Right lobe of liver (tissue), 6 donors: ENCODE results near the gene PGAP6. TPM values are rescaled to one million over a fixed set of nuclear protein-coding genes. Genes with fewer than 3 reads are reported as not detected.
"Not testable (repeated sequence)": the region's sequence is repeated elsewhere in the genome, so short reads cannot be mapped to it uniquely, and the experiment has no call there.

ENCODE experiments used
- ATAC-seq, 4 donors: fragments of 200-7000 bp; cut with Tn5 transposase; one replicate each; pipeline ENCODE4 v1.9.1; 2020; ENCODE audit warnings: mild to moderate bottlenecking in 4 of 4, moderate library complexity in 4 of 4
- DNase-seq, 3 donors: peaks; one replicate each; pipeline ENCODE4 v3.0.0-alpha.2; 2020
- H3K27ac ChIP-seq, 3 donors: fragments of 200-600 bp; one replicate each; pipeline ENCODE4 v1.8.0; 2022
- H3K27me3 ChIP-seq, 2 donors: fragments of 200-600 bp; one replicate each; pipeline ENCODE4 v1.8.0; 2022
- H3K36me3 ChIP-seq, 4 donors: fragments of 200-600 bp; sonication (generic) in 1 of 4; one replicate each; pipeline versions ENCODE4 v1.5.1 to v1.8.0; 2017 to 2022; ENCODE audit warnings: control low read depth in 1 of 4
- H3K4me1 ChIP-seq, 4 donors: fragments of 200-600 bp; sonication (generic) in 1 of 4; one replicate each; pipeline versions ENCODE4 v1.5.1 to v1.8.0; 2017 to 2022; ENCODE audit warnings: control low read depth in 1 of 4
- H3K4me3 ChIP-seq, 3 donors: fragments of 200-600 bp; one replicate each; pipeline ENCODE4 v1.8.0; 2022
- H3K9me3 ChIP-seq, 4 donors: fragments of 200-600 bp; sonication (generic) in 1 of 4; one replicate each; pipeline versions ENCODE4 v1.5.1 to v1.8.0; 2017 to 2022; ENCODE audit warnings: control low read depth in 1 of 4
- CTCF ChIP-seq, 4 donors: fragments of 200-600 bp in 3 of 4; fragments of 450-650 bp in 1 of 4; IDR thresholded peaks; one replicate each; pipeline versions ENCODE4 v1.5.1 to v1.8.0; 2016 to 2022; ENCODE audit warnings: antibody characterized with exemption in 4 of 4, mild to moderate bottlenecking in 2 of 4
- POLR2A ChIP-seq: fragments of 450-650 bp; IDR thresholded peaks from one replicate; pipeline ENCODE4 v1.6.1; 2017; ENCODE audit warnings: antibody characterized with exemption, mild to moderate bottlenecking
- WGBS: methylation state at CpG from one replicate; pipeline ENCODE4 v1.1.6; 2018; ENCODE audit warnings: low coverage, low lambda C conversion rate; ENCODE audit not compliant: insufficient coverage; ENCODE audit errors: missing lambda C conversion rate; 5-methylcytosine and 5-hydroxymethylcytosine counted together
- intact Hi-C, 2 donors: fragments of 100-400 bp; cut with DNase I; formaldehyde crosslinking; loops; one replicate each; pipeline versions ENCODE4 v1.11.2 to v1.14.1; 2022
- total RNA-seq, 6 experiments: library from RNA; depleted of rRNA in 2 of 6; stranded (reverse); fragments of >200 nt in 2 of 6; fragmentation: NEBNext Ultra II Directional in 3 of 6; extraction: Animal tissue kit (Norgen Biotek cat#: 25700) in 3 of 6; gene quantifications; one replicate each; pipeline versions ENCODE4 v1.1.0 to v1.2.4, GENCODE V29; 2016 to 2023
- donor health status: DM: no; HTN: yes; CAD: no.
- donor health status: DM: no; HTN: no; CAD: no.
- donor health status: DM: no; HTN: no; CAD: no.
- donor health status: DM: no; HTN: yes; CAD: no.
- donor health status: DM: no; HTN: yes; CAD: no.

The PGAP6 gene
- total RNA-seq, 6 experiments from 2014 or later: 24.3 to 44.6 (median 28.0) TPM

- Histone ChIP-seq H3K4me3 (no peak overlapping the region), H3K4me1 (peaks cover 0 to 8% (median 0%) of the 10 kb centered on the region in 4 donors), H3K9me3 (no peaks in the 10 kb centered on the region), H3K27ac (no peak overlapping the region), H3K27me3 (no peaks in the 10 kb centered on the region), H3K36me3 (peaks cover 0 to 15% (median 0%) of the 10 kb centered on the region in 4 donors)
- DNase-seq (no peak), ATAC-seq (no peak)
- 93% methylated on average over 3 of the region's 6 CpGs for WGBS
- intact Hi-C loops: no loop called here
- TF ChIP-seq POLR2A: no peak
- no peak for TF ChIP-seq CTCF (IDR thresholded peaks at IDR 0.05)
Measured at GRCh38 chr16:347203-347602, 34.6 kb downstream of the PGAP6 start.

GRCh38 chr16:346587-346986 lies 35.2 kb downstream of the PGAP6 start:
- Histone ChIP-seq H3K4me3 (no peak overlapping the region), H3K27me3 (no peaks in the 10 kb centered on the region), H3K27ac (no peak overlapping the region), H3K9me3 (no peaks in the 10 kb centered on the region), H3K36me3 (peaks cover 0 to 15% (median 0%) of the 10 kb centered on the region in 4 donors), H3K4me1 (peaks cover 0 to 6% (median 0%) of the 10 kb centered on the region in 4 donors)
- no peak for TF ChIP-seq POLR2A
- TF ChIP-seq CTCF (IDR thresholded peaks at IDR 0.05): no peak
- DNase-seq: no peak
- intact Hi-C loops: no loop called here
- 86% methylated on average over 4 of the region's 15 CpGs for WGBS
- no peak for ATAC-seq

DNA sequence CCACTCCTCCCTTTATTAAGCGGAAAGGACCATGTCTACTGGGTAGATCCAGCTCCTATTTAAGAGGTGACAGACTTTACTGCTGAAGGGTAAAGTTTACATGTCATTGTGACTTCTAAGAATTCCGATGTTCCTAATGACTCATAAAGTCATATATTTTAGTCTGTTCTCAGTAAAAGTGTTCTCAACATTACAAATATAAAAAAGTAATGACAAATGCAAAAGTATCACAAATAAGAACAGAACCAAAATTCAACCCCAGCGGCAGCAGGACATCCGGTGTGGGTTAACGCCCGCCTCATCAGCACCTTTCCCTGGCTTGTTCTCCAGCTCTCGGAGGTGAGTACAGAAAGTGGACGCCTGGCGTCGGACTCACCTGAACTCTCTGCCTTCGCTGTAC lies 36.0 kb downstream of the PGAP6 start:
- H3K27ac ChIP-seq: no peak overlapping the region
- peaks cover 0 to 15% (median 0%) of the 10 kb centered on the region in 4 donors for H3K36me3 ChIP-seq
- WGBS: 79% methylated on average over 8 of the region's 11 CpGs
- intact Hi-C loops: no loop called here
- TF ChIP-seq CTCF (IDR thresholded peaks at IDR 0.05) (no peak), POLR2A (no peak)
- ATAC-seq (no peak), DNase-seq (no peak)
- H3K4me3 ChIP-seq: no peak overlapping the region
- H3K9me3 ChIP-seq: no peaks in the 10 kb centered on the region
- no peaks in the 10 kb centered on the region for H3K4me1 ChIP-seq
- no peaks in the 10 kb centered on the region for H3K27me3 ChIP-seq

DNA sequence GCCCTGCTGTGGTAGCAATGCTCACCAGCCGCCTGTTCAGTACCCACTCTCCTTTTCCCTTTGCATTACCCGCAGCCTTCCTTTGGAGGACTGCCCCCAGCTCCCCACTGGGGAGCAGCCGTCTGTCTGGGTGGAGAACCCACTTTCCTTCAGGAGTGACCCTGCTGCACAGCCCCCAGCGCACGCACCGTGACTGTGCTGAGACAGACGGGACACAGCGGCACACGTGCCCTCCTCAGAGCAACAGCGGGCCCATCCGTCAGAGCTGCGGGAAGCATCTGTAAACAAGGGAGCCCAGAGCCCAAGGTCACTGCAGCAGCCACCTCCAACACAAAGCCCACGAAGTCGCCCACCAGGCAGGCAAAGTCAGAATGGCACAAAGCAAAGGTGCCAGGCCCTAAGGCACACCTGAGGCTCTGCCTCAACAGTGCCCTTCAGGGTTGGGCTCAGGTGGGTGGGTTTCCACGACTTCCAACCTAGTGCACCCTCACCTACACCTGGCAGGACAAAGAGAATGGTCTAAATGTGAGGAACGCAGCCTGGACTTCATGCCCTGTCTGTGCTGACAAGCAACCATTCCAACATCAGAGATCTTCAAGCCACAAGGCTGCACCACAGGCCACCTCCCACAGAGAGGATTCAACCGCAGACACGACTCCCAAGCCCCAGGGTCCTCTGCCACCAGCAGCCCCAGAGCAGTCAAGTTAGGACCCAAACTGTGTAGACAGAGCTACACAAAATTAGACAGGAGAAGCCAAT lies 39.1 kb downstream of the PGAP6 start:
- Histone ChIP-seq H3K27me3 (no peaks in the 10 kb centered on the region), H3K4me3 (no peak overlapping the region), H3K4me1 (no peaks in the 10 kb centered on the region), H3K9me3 (no peaks in the 10 kb centered on the region), H3K27ac (no peak overlapping the region), H3K36me3 (peaks cover 0 to 10% (median 0%) of the 10 kb centered on the region in 4 donors)
- no peak for DNase-seq
- intact Hi-C loops: no loop called here
- no peak for TF ChIP-seq POLR2A
- TF ChIP-seq CTCF (IDR thresholded peaks at IDR 0.05): no peak
- WGBS: 76% methylated on average over 12 of the region's 18 CpGs
- no peak for ATAC-seq

DNA sequence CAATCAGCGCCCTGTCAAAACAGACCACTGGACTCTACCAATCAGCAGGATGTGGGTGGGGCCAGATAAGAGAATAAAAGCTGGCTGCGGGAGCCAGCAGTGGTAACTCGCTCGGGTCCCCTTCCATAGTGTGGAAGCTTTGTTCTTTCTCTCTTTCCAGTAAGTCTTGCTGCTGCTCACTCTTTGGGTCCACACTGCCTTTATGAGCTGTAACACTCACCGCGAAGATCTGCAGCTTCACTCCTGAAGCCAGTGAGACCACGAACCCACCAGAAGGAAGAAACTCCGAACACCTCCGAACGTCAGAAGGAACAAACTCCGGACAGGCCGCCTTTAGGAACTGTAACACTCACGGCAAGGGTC lies 39.8 kb downstream of the PGAP6 start:
- H3K27me3 ChIP-seq, H3K9me3 ChIP-seq, H3K4me1 ChIP-seq, intact Hi-C loops, DNase-seq, H3K27ac ChIP-seq, ATAC-seq, H3K4me3 ChIP-seq: not testable (repeated sequence)
- WGBS: 77% methylated on average over 3 of the region's 13 CpGs
- peaks cover 0 to 10% (median 0%) of the 10 kb centered on the region in 4 donors for H3K36me3 ChIP-seq

DNA sequence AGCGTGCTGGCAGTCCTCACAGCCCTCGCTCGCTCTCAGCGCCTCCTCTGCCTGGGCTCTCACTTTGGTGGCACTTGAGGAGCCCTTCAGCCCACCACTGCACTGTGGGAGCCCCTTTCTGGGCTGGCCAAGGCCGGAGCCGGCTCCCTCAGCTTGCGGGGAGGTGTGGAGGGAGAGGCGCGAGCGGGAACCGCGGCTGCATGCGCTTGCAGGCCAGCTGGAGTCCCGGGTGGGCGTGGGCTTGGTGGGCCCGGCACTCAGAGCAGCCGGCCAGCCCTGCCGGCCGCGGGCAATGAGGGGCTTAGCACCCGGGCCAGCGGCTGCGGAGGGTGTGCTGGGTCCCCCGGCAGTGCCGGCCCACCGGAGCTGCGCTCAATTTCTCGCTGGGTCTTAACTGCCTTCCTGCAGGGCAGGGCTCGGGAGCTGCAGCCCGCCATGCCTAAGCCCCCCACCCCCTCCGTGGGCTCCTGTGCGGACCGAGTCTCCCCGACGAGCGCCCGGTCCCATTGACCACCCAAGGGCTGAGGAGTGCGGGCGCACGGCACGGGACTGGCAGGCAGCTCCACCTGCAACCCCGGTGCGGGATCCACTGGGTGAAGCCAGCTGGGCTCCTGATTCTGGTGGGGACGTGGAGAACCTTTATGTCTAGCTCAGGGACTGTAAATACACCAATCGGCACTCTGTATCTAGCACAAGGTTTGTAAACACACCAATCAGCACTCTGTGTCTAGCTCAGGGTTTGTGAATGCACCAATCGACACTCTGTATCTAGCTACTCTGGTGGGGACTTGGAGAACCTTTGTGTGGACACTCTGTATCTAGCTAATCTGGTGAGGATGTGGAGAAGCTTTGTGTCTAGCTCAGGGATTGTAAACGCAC lies 40.4 kb downstream of the PGAP6 start:
- intact Hi-C loops, DNase-seq, H3K4me1 ChIP-seq, ATAC-seq, H3K36me3 ChIP-seq, H3K9me3 ChIP-seq, H3K4me3 ChIP-seq, H3K27ac ChIP-seq, H3K27me3 ChIP-seq: not testable (repeated sequence)
- WGBS: no CpG with 5 or more reads among the region's 47 CpGs
